GM12891 (cell line): Measurements from ENCODE around the gene CATSPERD.

Source experiments
- DNase-seq: peaks from one replicate; pipeline ENCODE4 v3.0.0; 2011; ENCODE audit warnings: low spot score; ENCODE audit not compliant: insufficient read length
- FAIRE-seq: peaks from 2 replicates; lab custom pipeline; 2011; peaks lifted over from hg19 to GRCh38; lab: Jason Lieb, UNC
- PAX5 ChIP-seq: IDR thresholded peaks from 2 replicates; pipeline ENCODE4 v1.6.1; 2011; ENCODE audit warnings: low read length, moderate library complexity, mild to moderate bottlenecking; ENCODE audit not compliant: insufficient read depth, severe bottlenecking
- POLR2A ChIP-seq: IDR thresholded peaks from 2 replicates; pipeline ENCODE4 v1.6.1; 2011; ENCODE audit warnings: low read depth, low read length, control low read depth
- POLR2AphosphoS5 ChIP-seq: IDR thresholded peaks from 2 replicates; pipeline ENCODE4 v1.6.1; 2011; ENCODE audit warnings: low read depth, low read length, control low read depth
- POU2F2 ChIP-seq: IDR thresholded peaks from 2 replicates; pipeline ENCODE4 v1.6.1; 2011; ENCODE audit warnings: low read depth, mild to moderate bottlenecking, control low read depth, low read length, moderate library complexity
- SPI1 ChIP-seq: IDR thresholded peaks from 2 replicates; pipeline ENCODE4 v1.6.1; 2011; ENCODE audit warnings: low read depth, low read length, control low read depth
- TAF1 ChIP-seq: IDR thresholded peaks from 2 replicates; pipeline ENCODE4 v1.6.1; 2011; ENCODE audit warnings: low read depth, low read length, control low read depth

CATSPERD gene

DNA sequence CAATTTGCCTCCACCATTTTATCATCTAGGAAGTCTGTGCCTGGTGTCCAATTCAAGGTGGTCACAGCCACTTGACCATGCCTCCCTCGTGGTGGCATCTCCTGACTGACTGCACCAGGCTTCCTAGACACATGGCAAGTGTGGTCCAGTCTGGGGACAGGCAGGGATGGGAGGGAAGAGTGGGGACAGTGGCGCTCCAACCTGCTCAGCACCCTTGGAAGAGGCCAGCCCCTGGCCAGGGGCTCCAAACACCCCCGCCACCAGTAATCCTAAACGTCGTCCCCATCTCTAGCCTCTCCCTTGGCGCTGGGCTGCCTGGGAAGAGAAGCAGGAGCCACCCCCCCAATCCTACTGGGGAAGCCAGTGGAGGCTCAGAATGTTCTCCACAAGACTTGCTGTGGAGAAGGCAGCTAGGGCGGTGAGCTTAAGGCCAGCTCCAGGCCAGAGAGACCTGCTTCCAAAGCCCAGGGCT, 27.7 kb upstream of the CATSPERD start:
- FAIRE-seq (no peak), DNase-seq (no peak)
- TF ChIP-seq POLR2A (peak; percentile 64), PAX5 (no peak)

DNA sequence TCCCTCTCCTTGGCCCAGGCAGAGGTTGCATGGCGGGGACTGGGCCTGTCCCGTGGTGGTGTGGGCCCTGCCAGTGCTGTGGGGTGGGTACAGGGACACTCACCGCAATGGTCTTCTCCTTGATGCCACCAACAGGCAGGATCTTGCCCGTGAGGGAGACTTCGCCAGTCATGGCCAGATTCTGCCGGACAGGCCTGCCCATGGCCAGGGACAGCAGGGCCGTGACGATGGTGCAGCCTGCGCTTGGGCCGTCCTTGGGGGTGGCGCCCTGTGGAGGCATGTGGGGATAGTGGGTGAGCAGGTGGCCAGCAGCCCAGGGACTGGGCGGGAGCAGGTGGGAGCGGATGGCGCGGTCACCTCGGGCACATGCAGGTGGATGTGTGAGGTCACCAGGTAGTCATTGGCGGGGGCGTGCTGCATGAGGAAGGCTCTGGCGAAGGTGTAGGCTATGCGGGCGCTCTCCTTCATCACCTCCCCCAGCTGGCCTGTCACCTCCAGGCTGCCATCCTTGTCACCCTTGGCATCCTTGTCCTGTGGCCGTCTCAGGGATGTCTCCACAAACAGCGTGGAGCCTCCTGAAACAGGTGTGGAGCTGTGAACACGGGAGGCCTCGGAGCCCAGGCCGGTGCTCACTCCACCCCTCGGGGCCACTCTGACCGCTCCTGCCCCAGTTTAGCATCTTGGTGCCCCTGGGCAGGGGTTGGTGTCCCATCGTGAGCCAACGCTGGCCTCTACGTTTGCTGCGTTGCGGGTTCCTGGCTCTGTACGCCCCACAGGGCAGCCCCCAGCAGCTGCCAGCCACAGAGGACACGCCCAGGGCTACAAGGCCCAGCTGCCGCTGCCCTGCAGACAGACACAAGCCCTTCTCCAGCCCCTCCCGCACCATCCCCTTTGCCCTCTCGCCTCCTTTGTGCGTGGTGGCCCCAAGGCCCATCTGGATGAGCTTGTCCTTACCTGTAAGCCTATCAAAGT, 27.0 kb upstream of the CATSPERD start:
- no peak for DNase-seq
- no peak for TF ChIP-seq PAX5
- TF ChIP-seq POU2F2 = 0 out of 2 replicates have a peak, but pooled peaks have one; percentile 46
- peak; percentile 95 for TF ChIP-seq POLR2AphosphoS5
- peak; percentile 28 for FAIRE-seq

DNA sequence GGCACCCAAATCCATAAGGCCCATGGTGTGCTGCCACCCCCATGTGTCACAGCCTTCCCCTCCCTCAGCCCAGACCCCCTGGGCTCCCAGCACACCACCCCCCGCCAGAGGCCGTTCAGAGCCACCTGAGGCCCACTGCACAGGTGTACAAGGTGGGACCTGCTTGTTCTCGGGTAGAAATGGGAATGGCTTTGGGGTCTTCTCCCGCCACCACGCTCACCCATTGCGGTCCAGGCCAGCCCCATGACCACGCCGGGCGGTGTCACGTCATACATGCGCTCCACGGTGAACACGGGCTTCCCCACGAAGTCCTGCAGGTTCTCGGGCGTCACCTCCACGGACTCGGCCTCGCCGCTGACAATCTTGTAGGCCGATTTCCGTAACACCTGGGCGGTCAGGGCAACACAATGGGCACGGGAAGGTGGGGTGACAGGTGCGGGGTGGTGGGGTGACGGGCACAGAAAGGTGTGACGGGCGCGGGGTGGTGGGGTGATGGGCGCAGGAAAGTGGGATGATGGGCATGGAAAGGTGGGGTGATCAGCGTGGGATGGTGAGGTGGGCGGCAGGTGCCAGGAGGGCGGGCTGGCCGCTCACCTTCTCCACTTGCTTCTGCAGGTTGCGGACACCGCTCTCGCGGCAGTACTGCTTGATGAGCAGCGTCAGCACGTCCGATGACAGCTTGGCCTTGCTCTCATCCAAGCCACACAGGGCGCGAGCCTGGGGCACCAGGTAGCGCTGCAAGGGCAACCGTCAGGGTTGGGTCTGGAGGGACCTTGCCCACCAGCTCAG, 26.1 kb upstream of the CATSPERD start:
- DNase-seq (no peak), FAIRE-seq (no peak)
- no peak for TF ChIP-seq SPI1
- TF ChIP-seq POLR2AphosphoS5 = peak; percentile 15; the same call in 1 of the 2 replicates
- TF ChIP-seq POLR2A = peak; percentile 58; the same call in 1 of the 2 replicates

DNA sequence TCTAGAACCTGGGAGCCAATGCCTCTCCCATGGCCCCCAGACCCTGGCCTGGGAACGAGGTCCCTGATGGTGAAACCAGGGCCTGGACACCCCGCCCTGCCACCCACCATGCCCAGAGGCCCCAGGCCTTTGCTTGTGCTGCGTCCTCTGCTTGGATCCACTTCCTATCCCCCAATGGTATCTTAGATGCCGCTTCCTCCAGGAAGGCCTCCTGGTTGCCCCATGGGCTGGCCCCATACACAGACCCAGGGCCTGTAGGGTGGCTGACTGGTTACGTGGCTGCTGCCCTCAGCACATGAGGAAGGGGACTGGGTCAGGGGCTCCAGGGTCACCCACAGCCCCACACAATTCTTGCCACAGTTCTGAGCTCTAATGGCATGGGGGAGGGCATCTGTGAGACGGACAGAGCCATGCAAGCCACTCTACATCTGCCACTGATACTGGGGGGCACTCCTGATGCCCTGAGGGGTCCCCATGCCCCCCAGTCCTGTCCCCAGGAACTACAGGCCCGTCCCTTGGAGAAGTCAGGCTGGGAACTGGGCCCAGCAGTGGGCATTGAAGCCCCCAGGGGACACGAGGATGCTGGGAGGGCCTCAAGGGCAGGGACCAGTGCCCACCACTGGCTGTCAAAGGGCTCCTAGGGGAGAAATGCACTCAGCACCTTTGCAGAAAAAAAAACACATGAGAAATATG, 25.3 kb upstream of the CATSPERD start:
- TF ChIP-seq POLR2AphosphoS5 = 0 out of 2 replicates have a peak, but pooled peaks have one; percentile 12
- no peak for TF ChIP-seq POU2F2
- TF ChIP-seq POLR2A = peak; percentile 52
- DNase-seq = no peak
- FAIRE-seq = no peak

DNA sequence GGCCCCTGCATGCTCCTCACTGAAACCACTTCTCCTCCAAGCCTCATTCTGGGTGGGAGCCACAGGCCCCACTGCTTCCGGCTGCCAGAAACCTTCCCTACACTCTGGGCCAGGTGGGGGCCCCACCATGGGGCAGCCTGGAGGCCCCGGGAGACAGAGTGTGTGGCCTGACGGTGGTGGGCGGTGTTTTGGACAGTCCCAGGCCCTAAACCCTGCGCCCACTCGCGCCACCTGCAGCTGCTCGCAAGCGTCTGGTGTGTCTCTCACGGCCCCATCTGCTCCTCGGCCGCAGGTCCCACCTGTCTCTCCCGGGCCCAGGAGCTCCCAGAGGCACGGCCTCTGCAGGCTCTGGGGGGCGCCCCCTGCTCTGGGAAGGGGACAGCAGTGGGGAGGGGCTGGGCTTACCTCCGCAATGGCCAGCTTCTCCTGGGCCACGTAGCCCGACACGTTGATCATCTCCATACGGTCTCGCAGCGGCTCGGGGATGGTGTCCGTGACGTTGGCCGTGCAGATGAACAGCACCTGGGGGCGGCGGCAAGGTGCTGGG, 24.7 kb upstream of the CATSPERD start:
- peak; percentile 5 for FAIRE-seq
- no peak; the same call in 1 of the 2 replicates for TF ChIP-seq POLR2AphosphoS5
- TF ChIP-seq SPI1 = no peak
- TF ChIP-seq PAX5 = no peak
- TF ChIP-seq POLR2A = no peak; the same call in 1 of the 2 replicates
- no peak for TF ChIP-seq TAF1
- no peak for TF ChIP-seq POU2F2
- DNase-seq = no peak

DNA sequence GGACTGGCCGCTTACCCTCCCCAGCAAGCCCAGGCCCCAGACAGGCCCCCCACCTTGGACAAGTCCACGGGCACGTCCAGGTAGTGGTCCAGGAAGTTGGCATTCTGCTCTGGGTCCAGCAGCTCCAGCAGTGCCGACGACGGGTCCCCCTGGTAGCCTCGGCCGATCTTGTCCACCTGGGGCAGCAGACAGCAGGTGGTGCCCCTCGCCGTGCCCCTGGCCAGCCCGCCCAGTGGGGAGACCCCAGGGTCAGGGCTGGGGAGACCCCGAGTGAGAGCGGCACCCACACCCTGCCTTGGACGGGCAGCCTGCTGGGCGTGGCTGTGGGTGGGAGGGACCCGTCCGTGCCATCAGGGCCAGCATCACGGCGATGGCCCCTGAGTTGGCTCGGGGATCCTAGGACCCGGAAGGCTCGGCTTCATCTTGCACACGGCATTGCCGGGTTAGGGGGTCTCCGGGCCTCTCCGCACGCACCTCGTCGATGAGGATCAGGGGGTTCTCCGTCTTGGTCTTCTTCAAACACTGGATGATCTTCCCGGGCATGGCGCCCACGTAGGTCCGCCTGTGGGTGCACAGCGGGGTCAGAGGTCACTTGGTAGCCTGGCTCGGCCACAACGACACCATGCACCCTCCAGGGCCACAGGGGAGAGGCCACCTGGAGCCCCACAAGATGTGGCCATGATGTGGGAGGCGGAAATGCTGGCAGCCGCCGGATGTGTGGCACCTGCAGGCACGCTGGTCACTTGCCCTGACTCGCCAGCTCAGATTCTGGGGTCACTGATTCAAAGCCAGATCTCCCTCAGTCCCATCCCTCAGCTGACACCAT, 24.0 kb upstream of the CATSPERD start:
- DNase-seq (no peak), FAIRE-seq (no peak)
- no peak for TF ChIP-seq SPI1
- TF ChIP-seq POLR2AphosphoS5 = peak; percentile 26

DNA sequence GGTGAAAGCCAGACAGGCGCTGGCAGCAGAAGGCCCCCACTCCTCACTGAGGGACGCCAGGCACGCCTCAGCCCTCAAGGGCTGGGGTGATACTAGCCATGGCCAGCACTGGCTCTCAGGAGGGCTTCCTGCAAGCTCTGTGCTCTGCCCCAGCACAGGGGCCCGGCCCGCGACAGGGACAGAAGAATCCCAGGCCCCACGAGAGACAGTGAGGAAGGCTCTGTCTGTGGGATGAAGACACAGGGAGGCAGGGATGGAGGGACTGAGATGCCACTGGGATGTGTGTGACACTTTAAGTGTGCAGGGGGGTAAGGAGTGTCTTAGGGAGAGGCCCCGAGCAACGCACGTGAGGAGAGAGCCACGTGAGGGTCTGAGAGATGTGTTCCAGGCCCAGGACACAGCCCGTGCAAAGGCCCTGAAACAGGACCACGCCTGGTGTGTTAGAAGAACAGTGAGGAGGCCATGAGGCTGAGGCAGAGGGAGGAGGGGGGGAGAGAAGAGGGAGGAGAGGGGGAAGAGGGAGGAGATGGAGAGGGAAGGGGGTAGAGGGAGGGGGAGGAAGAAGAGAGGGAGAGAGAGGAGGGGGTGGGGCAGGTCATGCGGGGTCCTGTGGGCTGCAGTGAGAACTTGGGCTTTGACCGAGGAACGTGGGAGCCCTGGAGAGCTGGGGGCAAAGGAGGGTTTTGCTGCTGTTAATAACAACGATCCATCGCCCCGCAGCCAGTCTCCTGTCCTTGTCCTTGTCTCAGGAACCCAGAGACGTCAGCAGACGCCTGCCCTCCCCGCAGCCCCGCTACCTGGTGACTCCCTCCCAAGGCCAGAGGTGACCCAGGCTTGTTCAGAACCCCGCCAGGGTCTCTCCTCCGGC, 23.2 kb upstream of the CATSPERD start:
- FAIRE-seq (no peak), DNase-seq (no peak)
- TF ChIP-seq POLR2A (peak; percentile 60; the same call in 1 of the 2 replicates), SPI1 (no peak), PAX5 (no peak), POLR2AphosphoS5 (peak; percentile 69), POU2F2 (peak; percentile 48; the same call in 1 of the 2 replicates)
